HG02943 (cell line): ENCODE results near the gene SPATA22.
"Not testable (repeated sequence)": the region's sequence is repeated elsewhere in the genome, so short reads cannot be mapped to it uniquely, and the experiment has no call there.

Experiments
- ATAC-seq: cut with Tn5 transposase; IDR thresholded peaks from one replicate; pipeline ENCODE4 v1.9.1; 2021; ENCODE audit warnings: mild to moderate bottlenecking, low read depth, moderate library complexity; ENCODE audit not compliant: unreplicated experiment

SPATA22 gene

GRCh38 chr17:3471599-3471998 lies at the start of gene SPATA22:
TSS of gene SPATA22 (minus strand) at chr17:3471819. CDS start at chr17:3469325, 2,494 bp downstream.
- ATAC-seq = no peak

GRCh38 chr17:3519472-3519871 lies 47.9 kb upstream of the SPATA22 start:
- ATAC-seq = not testable (repeated sequence)

- no peak for ATAC-seq
Measured at GRCh38 chr17:3514873-3515272, 43.3 kb upstream of the SPATA22 start.

GRCh38 chr17:3514167-3514566 lies 42.5 kb upstream of the SPATA22 start:
- ATAC-seq = not testable (repeated sequence)

GRCh38 chr17:3513305-3514035 lies 41.9 kb upstream of the SPATA22 start:
- no peak for ATAC-seq

- no peak for ATAC-seq
Measured at GRCh38 chr17:3512505-3513171, 41.0 kb upstream of the SPATA22 start.

- no peak for ATAC-seq
Measured at GRCh38 chr17:3511852-3512504, 40.4 kb upstream of the SPATA22 start.

GRCh38 chr17:3510090-3510489 lies 38.5 kb upstream of the SPATA22 start:
- ATAC-seq = no peak

GRCh38 chr17:3507869-3508268 lies 36.2 kb upstream of the SPATA22 start:
- no peak for ATAC-seq

GRCh38 chr17:3507071-3507470 lies 35.5 kb upstream of the SPATA22 start:
- ATAC-seq = no peak

GRCh38 chr17:3506054-3506453 lies 34.4 kb upstream of the SPATA22 start:
- ATAC-seq = no peak

- no peak for ATAC-seq
Measured at GRCh38 chr17:3505008-3505407, 33.4 kb upstream of the SPATA22 start.

- ATAC-seq = no peak
Measured at GRCh38 chr17:3503285-3503684, 31.7 kb upstream of the SPATA22 start.

GRCh38 chr17:3502466-3502865 lies 30.8 kb upstream of the SPATA22 start:
- no peak for ATAC-seq

- no peak for ATAC-seq
Measured at GRCh38 chr17:3501344-3501743, 29.7 kb upstream of the SPATA22 start.

- ATAC-seq = no peak
Measured at GRCh38 chr17:3497101-3497500, 25.5 kb upstream of the SPATA22 start.

- no peak for ATAC-seq
Measured at GRCh38 chr17:3485481-3486068, 14.0 kb upstream of the SPATA22 start.

- no peak for ATAC-seq
Measured at GRCh38 chr17:3482852-3483251, 11.2 kb upstream of the SPATA22 start.

GRCh38 chr17:3479988-3480387 lies 8.4 kb upstream of the SPATA22 start:
- ATAC-seq = no peak

- ATAC-seq = no peak
Measured at GRCh38 chr17:3475812-3476610, 4.4 kb upstream of the SPATA22 start, which contains the start of gene ASPA. TSS of gene ASPA (plus strand) at chr17:3475997. CDS start at chr17:3476160, 163 bp downstream.
